GM12878 (cell line): Measurements from ENCODE around the gene RAMP1. TPM values are rescaled to one million over a fixed set of nuclear protein-coding genes. Genes with fewer than 3 reads are reported as not detected.
"Not testable (repeated sequence)": the region's sequence is repeated elsewhere in the genome, so short reads cannot be mapped to it uniquely, and the experiment has no call there.

ENCODE experiments used
- ATAC-seq: fragments of 200-7000 bp; cut with Tn5 transposase; 3 replicates; pipeline ENCODE4 v1.9.1; 2020; ENCODE audit warnings: mild to moderate bottlenecking, moderate library complexity
- BruUV-seq: library from RNA; stranded (reverse); fragments of 400-500 nt; replicated peaks from 2 replicates; lab custom pipeline; 2021; lab: Mats Ljungman, UMichigan
- CTCF ChIA-PET: fragments of 300-600 bp; sonication (Branson Sonifier 250); formaldehyde crosslinking; extraction: SDS; loops from one replicate; lab custom pipeline; 2021; ENCODE audit warnings: inconsistent platforms; lab: Yijun Ruan, JAX
- POLR2A ChIA-PET: fragments of 350-600 bp; formaldehyde crosslinking; extraction: SDS; loops from one replicate; lab custom pipeline; 2021; ENCODE audit warnings: inconsistent platforms; lab: Charles Lee
- RAD21 ChIA-PET: fragments of 300-600 bp; sonication (Branson Sonifier 250); formaldehyde crosslinking; loops from one replicate; lab custom pipeline; 2023; ENCODE audit warnings: antibody characterized with exemption; ENCODE audit not compliant: unreplicated experiment; lab: Charles Lee
- SMC1A ChIA-PET: fragments of 300-600 bp; sonication (Branson Sonifier 250); formaldehyde crosslinking; loops from one replicate; lab custom pipeline; 2023; ENCODE audit not compliant: unreplicated experiment, uncharacterized antibody; lab: Charles Lee
- DNase-seq: peaks from one replicate; pipeline ENCODE4 v3.0.0-alpha.2; 2011; ENCODE audit warnings: low read depth, low spot score
- FAIRE-seq: peaks from 3 replicates; lab custom pipeline; 2011; peaks lifted over from hg19 to GRCh38; lab: Jason Lieb, UNC
- H2AFZ ChIP-seq: 2 replicates; pipeline ENCODE4 v1.6.0; 2011; ENCODE audit warnings: low read depth, low read length, control low read depth; ENCODE audit not compliant: control insufficient read depth
- H3K27ac ChIP-seq: 2 replicates; pipeline ENCODE4 v1.5.1; 2011; ENCODE audit warnings: control low read depth; ENCODE audit not compliant: control insufficient read depth, insufficient read depth
- H3K27me3 ChIP-seq, 2 experiments: replicated peaks in 1 of 2; 2 replicates each; pipeline versions ENCODE4 v1.6.0 to v1.6.1; 2011; ENCODE audit warnings: low read length in 1 of 2; ENCODE audit not compliant: control insufficient read depth in 2 of 2, insufficient read depth in 2 of 2
- H3K36me3 ChIP-seq, 2 experiments: 2 replicates each; pipeline ENCODE4 v1.5.1; 2011; ENCODE audit warnings: low read length in 1 of 2; ENCODE audit not compliant: control insufficient read depth in 2 of 2, insufficient read depth in 2 of 2
- H3K4me1 ChIP-seq: 2 replicates; pipeline ENCODE4 v1.6.1; 2011; ENCODE audit warnings: mild to moderate bottlenecking, low read length, moderate library complexity, mixed read lengths; ENCODE audit not compliant: control insufficient read depth, insufficient read depth
- H3K4me2 ChIP-seq: 2 replicates; pipeline ENCODE4 v1.6.0; 2011; ENCODE audit warnings: control low read depth; ENCODE audit not compliant: control insufficient read depth, insufficient read depth
- H3K4me3 ChIP-seq: fragments of 200-600 bp; sonication (generic); 2 replicates; pipeline ENCODE4 v1.5.1; 2016
- H3K79me2 ChIP-seq: 2 replicates; pipeline ENCODE4 v1.6.0; 2011; ENCODE audit warnings: low read length; ENCODE audit not compliant: control insufficient read depth, insufficient read depth
- H3K9ac ChIP-seq: 2 replicates; pipeline ENCODE4 v1.8.0; 2011; ENCODE audit warnings: low read length, control low read depth, mixed read lengths; ENCODE audit not compliant: control insufficient read depth, insufficient read depth
- H3K9me3 ChIP-seq: replicated peaks from 3 replicates; pipeline ENCODE4 v1.5.1; 2011; ENCODE audit warnings: mild to moderate bottlenecking, low read length; ENCODE audit not compliant: control insufficient read depth, insufficient read depth
- H4K20me1 ChIP-seq: 2 replicates; pipeline ENCODE4 v1.6.0; 2011; ENCODE audit not compliant: control insufficient read depth, insufficient read depth
- CEBPB ChIP-seq, 2 experiments: fragments of 150-350 bp in 1 of 2; IDR thresholded peaks; 2 replicates each; pipeline ENCODE4 v1.6.1; 2012 to 2014; ENCODE audit warnings: low read depth in 2 of 2, low read length in 2 of 2, borderline replicate concordance in 1 of 2, inconsistent platforms in 1 of 2
- JUNB ChIP-seq: IDR thresholded peaks from 2 replicates; pipeline ENCODE4 v1.6.1; 2016; ENCODE audit warnings: antibody characterized with exemption, mild to moderate bottlenecking
- MAX ChIP-seq: IDR thresholded peaks from 2 replicates; pipeline ENCODE4 v1.6.1; 2012; ENCODE audit warnings: low read depth, low read length, improper control_type of control experiment
- NFYA ChIP-seq: IDR thresholded peaks from 2 replicates; pipeline ENCODE4 v1.6.1; 2011; ENCODE audit warnings: low read depth, mild to moderate bottlenecking, low read length, improper control_type of control experiment, borderline replicate concordance
- NFYB ChIP-seq: IDR thresholded peaks from 2 replicates; pipeline ENCODE4 v1.6.1; 2011; ENCODE audit warnings: low read depth, mild to moderate bottlenecking, low read length, improper control_type of control experiment, moderate library complexity; ENCODE audit not compliant: insufficient read depth
- POLR2AphosphoS5 ChIP-seq: IDR thresholded peaks from 2 replicates; pipeline ENCODE4 v1.6.1; 2011; ENCODE audit warnings: mild to moderate bottlenecking, low read length, inconsistent platforms
- RBBP5 ChIP-seq: fragments of 200-600 bp; sonication (generic); conservative IDR thresholded peaks from 2 replicates; pipeline ENCODE4 v1.6.1; 2016
- RCOR1 ChIP-seq: conservative IDR thresholded peaks from 2 replicates; pipeline ENCODE4 v1.6.1; 2012; ENCODE audit warnings: low read depth, low read length, improper control_type of control experiment
- SPI1 ChIP-seq: IDR thresholded peaks from 2 replicates; pipeline ENCODE4 v1.6.1; 2011; ENCODE audit warnings: low read depth, mild to moderate bottlenecking, low read length, moderate library complexity, borderline replicate concordance; ENCODE audit not compliant: insufficient read depth
- STAT3 ChIP-seq: IDR thresholded peaks from 2 replicates; pipeline ENCODE4 v1.6.1; 2011; ENCODE audit warnings: low read depth, low read length, improper control_type of control experiment
- USF2 ChIP-seq: IDR thresholded peaks from 2 replicates; pipeline ENCODE4 v1.6.1; 2011; ENCODE audit warnings: low read depth, low read length, improper control_type of control experiment, borderline replicate concordance
- ZNF207 ChIP-seq: fragments of 450-650 bp; IDR thresholded peaks from 2 replicates; pipeline ENCODE4 v1.6.1; 2014; ENCODE audit warnings: antibody characterized with exemption, mild to moderate bottlenecking, borderline replicate concordance
- ZSCAN29 ChIP-seq: fragments of 450-650 bp; IDR thresholded peaks from 2 replicates; pipeline ENCODE4 v1.6.1; 2017; ENCODE audit warnings: mild to moderate bottlenecking, moderate library complexity
- WGBS: methylation state at CpG from one replicate; pipeline ENCODE4 v1.1.6; 2016; ENCODE audit warnings: low lambda C conversion rate; ENCODE audit not compliant: insufficient replicate concordance, insufficient coverage; ENCODE audit errors: missing lambda C conversion rate; 5-methylcytosine and 5-hydroxymethylcytosine counted together
- in situ Hi-C: fragments of 300-500 bp; cut with MboI; formaldehyde crosslinking; loops from 9 replicates; pipeline ENCODE4 v1.14.3; 2018; ENCODE audit warnings: mixed read lengths
- intact Hi-C: fragments of 100-400 bp; cut with micrococcal nuclease; formaldehyde crosslinking; loops from one replicate; pipeline ENCODE4 v1.14.2; 2022; ENCODE audit not compliant: unreplicated experiment
- polyA plus RNA-seq, 11 experiments: library from polyadenylated mRNA; depleted of rRNA in 4 of 11; unstranded in 6 of 11; stranded (reverse) in 5 of 11; fragments of >200 nt; fragmentation: Nextera tagmentation in 4 of 11; fragmentation: Illumina TruSeq in 1 of 11; extraction: Ambion mirVana in 4 of 11; extraction: Trizol in 1 of 11; gene quantifications; 1 replicate in 1 of 11; 2 replicates in 10 of 11; pipeline versions ENCODE4 v1.2.1 to v1.2.3, GENCODE V29; 2011 to 2016; ENCODE audit warnings: inconsistent platforms in 2 of 11, missing spikeins in 2 of 11, low read depth in 1 of 11
- total RNA-seq, 4 experiments: library from RNA; depleted of rRNA in 3 of 4; stranded (reverse); fragments of >200 nt in 3 of 4; fragmentation: Illumina TruSeq in 1 of 4; extraction: Trizol in 1 of 4; gene quantifications; 2 replicates each; pipeline versions ENCODE4 v1.2.1 to v1.2.3, GENCODE V29; 2013 to 2021

The RAMP1 gene
- total and polyA plus RNA-seq, 10 of the 15 experiments (the other 5 are each of a cell fraction or from before 2014, with no cell fraction given), result 0.11 to 0.19 (median 0.12) TPM; not detected in 7

GRCh38 chr2:237951354-237951753 lies 91.9 kb downstream of the RAMP1 start:
- BruUV-seq, in situ Hi-C loops, H3K4me1 ChIP-seq, ATAC-seq, RAD21 ChIA-PET, H3K4me2 ChIP-seq, intact Hi-C loops, H4K20me1 ChIP-seq, H3K36me3 ChIP-seq, H3K27ac ChIP-seq, H3K9ac ChIP-seq, POLR2A ChIA-PET, H3K27me3 ChIP-seq, H3K9me3 ChIP-seq, FAIRE-seq, H3K4me3 ChIP-seq, H3K79me2 ChIP-seq, DNase-seq, H2AFZ ChIP-seq: not testable (repeated sequence)
- WGBS, result 10% methylated on average over 4 of the region's 4 CpGs
- ChIA-PET CTCF (interaction anchor here (0.6 to 1.2 kb wide), 2 partner anchors 12 to 33 kb away, joined by 3 read pairs; no protein-coding TSS in a partner anchor), SMC1A (interaction anchor here (1.4 kb wide), 1 partner anchor 10 kb away, joined by 4 read pairs; no protein-coding TSS in a partner anchor)

GRCh38 chr2:237951878-237952277 lies 92.5 kb downstream of the RAMP1 start:
- Histone ChIP-seq H3K4me3 (no peak overlapping the region), H3K4me2 (no peak overlapping the region), H3K36me3 (no peaks in the 10 kb centered on the region), H3K27me3 (peaks cover 0 to 2% of the 10 kb centered on the region in 2 experiments; a peak in 3 of 4 replicates), H4K20me1 (no peaks in the 10 kb centered on the region), H3K9me3 (no peaks in the 10 kb centered on the region), H3K79me2 (no peaks in the 10 kb centered on the region), H3K9ac (no peak overlapping the region)
- no peak for ATAC-seq
- BruUV-seq, result no TSS peak
- ChIA-PET CTCF (interaction anchor here (0.6 to 1.2 kb wide), 2 partner anchors 13 to 34 kb away, joined by 3 read pairs; no protein-coding TSS in a partner anchor), POLR2A (no interaction called here), SMC1A (interaction anchor here (1.4 kb wide), 1 partner anchor 11 kb away, joined by 4 read pairs; no protein-coding TSS in a partner anchor)
- no peak for DNase-seq
- no peak for FAIRE-seq
- TF ChIP-seq SPI1 (no peak), JUNB (no peak), USF2 (no peak), ZNF207 (no peak), MAX (no peak), ZSCAN29 (no peak), RBBP5 (no peak), RCOR1 (no peak), STAT3 (no peak), NFYB (no peak), CEBPB (IDR thresholded peaks at IDR 0.05; ENCODE audit: borderline replicate concordance in 1 of 2, low read depth in 2 of 2, low read length in 2 of 2) (no peak), NFYA (no peak), POLR2AphosphoS5 (no peak)
- TF ChIP-seq, all 136 proteins: peak for 0
- intact Hi-C loops (no loop called here), in situ Hi-C loops (no loop called here)
- RAD21 ChIA-PET, result no interaction called here
- Histone ChIP-seq H2AFZ (no peak overlapping the region), H3K27ac (no peak overlapping the region), H3K4me1 (no peaks in the 10 kb centered on the region)
- WGBS, result 43% methylated on average over 3 of the region's 3 CpGs
